ENCODE data around the gene COL20A1. TPM values are rescaled to one million over a fixed set of nuclear protein-coding genes. Genes with fewer than 3 reads are reported as not detected.
"Not testable (repeated sequence)": the region's sequence is repeated elsewhere in the genome, so short reads cannot be mapped to it uniquely, and the experiment has no call there.

The COL20A1 gene
- total RNA-seq, 5 donors from 2014 or later (not counting 1 experiment from before 2014, with no cell fraction given), result 0.16 to 0.35 (median 0.23) TPM; not detected in 2

DNA sequence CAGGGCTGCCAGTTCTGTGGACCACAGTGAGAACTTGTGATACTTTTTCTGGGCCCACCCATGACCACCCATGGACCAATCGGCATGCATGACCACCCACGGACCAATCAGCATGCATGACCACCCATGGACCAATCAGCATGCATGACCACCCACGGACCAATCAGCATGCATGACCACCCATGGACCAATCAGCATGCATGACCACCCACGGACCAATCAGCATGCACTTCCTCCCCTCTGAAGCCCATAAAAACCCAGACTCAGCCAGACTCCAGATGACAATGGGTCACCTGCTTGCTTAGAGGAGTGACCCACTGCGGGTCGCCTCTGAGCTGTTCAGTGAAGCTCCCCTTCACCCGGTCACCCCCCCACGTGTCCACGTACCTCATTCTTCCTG lies 86.9 kb downstream of the COL20A1 start:
- DNase-seq; H3K4me1 ChIP-seq (ENCODE audit: control insufficient read depth in 1 of 2, extremely low read depth in 1 of 2, insufficient read depth in 2 of 2, low read length in 2 of 2); H3K9me3 Mint-ChIP-seq; H3K9me3 ChIP-seq; H3K27ac Mint-ChIP-seq; CTCF ChIA-PET; H3K4me1 Mint-ChIP-seq; ATAC-seq (replicated peaks in 1 of 4); H3K36me3 ChIP-seq (ENCODE audit: control insufficient read depth in 2 of 2, extremely low read depth in 1 of 2, insufficient read depth in 1 of 2, low read length in 1 of 2); POLR2A ChIA-PET; H3K27ac ChIP-seq (ENCODE audit: low read length); H3K36me3 Mint-ChIP-seq; H3K4me3 ChIP-seq (ENCODE audit: control insufficient read depth in 1 of 2, extremely low read depth in 1 of 2, low read length in 1 of 2); H3K4me3 Mint-ChIP-seq: not testable (repeated sequence)
- WGBS (ENCODE audit: insufficient coverage), result 100% methylated on average over 2 of the region's 9 CpGs
- peaks cover 2 to 92% of the 10 kb centered on the region in 2 experiments for H3K27me3 ChIP-seq (replicated peaks in 1 of 2; ENCODE audit: control insufficient read depth in 2 of 2, extremely low read depth in 1 of 2, insufficient read depth in 2 of 2, low read length in 1 of 2)
- H3K27me3 Mint-ChIP-seq, result peaks cover 4 to 35% of the 10 kb centered on the region in 2 donors

DNA sequence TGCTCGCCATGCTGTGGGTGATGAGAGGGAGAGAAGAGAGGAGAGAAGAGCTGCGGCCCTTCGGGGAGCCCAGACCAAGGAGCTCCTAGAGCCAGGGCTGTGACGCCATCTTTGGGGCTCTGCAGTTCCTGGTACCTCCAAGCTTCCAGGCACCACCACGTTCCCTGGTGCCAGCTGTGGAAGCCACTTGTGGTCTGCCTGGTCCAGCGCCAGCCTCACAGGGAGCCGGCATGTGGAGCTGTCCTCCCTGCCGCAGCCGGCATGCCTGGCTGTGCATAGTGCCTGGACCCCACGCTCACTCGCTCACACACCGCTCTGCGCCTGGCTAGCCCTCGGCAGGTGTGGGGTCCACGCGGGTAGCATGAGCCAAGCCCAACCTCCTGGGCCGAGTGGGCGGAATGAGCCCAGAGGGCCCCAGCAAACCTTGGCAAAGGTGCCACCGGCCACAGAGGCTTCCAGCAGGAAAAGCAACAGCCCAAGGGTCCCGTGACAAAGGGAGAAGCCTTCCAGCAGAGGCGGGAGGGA lies 87.4 kb downstream of the COL20A1 start:
- peaks cover 2 to 3% (median 3%) of the 10 kb centered on the region in 3 donors for H3K9me3 Mint-ChIP-seq
- DNase-seq (no peak), ATAC-seq (replicated peaks in 1 of 4) (no peak)
- CTCF ChIA-PET, result no interaction called here
- no peak overlapping the region for H3K4me3 ChIP-seq (ENCODE audit: control insufficient read depth in 1 of 2, extremely low read depth in 1 of 2, low read length in 1 of 2)
- H3K27ac Mint-ChIP-seq, result no peak overlapping the region
- peaks cover 4 to 35% of the 10 kb centered on the region in 2 donors for H3K27me3 Mint-ChIP-seq
- peaks cover 2 to 86% of the 10 kb centered on the region in 2 experiments for H3K27me3 ChIP-seq (replicated peaks in 1 of 2; ENCODE audit: control insufficient read depth in 2 of 2, extremely low read depth in 1 of 2, insufficient read depth in 2 of 2, low read length in 1 of 2)
- WGBS (ENCODE audit: insufficient coverage), result 89% methylated on average over 20 of the region's 21 CpGs
- POLR2A ChIA-PET, result interaction anchor here in 1 of 2 donors (0.5 kb wide), 1 partner anchor 180 kb away, joined by 3 read pairs; no protein-coding TSS in a partner anchor
- peaks cover 0 to 5% of the 10 kb centered on the region in 2 experiments for H3K4me1 ChIP-seq (ENCODE audit: control insufficient read depth in 1 of 2, extremely low read depth in 1 of 2, insufficient read depth in 2 of 2, low read length in 2 of 2)
- H3K4me1 Mint-ChIP-seq, result no peaks in the 10 kb centered on the region
- H3K4me3 Mint-ChIP-seq, result no peak overlapping the region
- no peaks in the 10 kb centered on the region for H3K36me3 Mint-ChIP-seq
- H3K27ac ChIP-seq (ENCODE audit: low read length), result no peak overlapping the region
- H3K36me3 ChIP-seq (ENCODE audit: control insufficient read depth in 2 of 2, extremely low read depth in 1 of 2, insufficient read depth in 1 of 2, low read length in 1 of 2), result no peaks in the 10 kb centered on the region
- no peaks in the 10 kb centered on the region for H3K9me3 ChIP-seq

DNA sequence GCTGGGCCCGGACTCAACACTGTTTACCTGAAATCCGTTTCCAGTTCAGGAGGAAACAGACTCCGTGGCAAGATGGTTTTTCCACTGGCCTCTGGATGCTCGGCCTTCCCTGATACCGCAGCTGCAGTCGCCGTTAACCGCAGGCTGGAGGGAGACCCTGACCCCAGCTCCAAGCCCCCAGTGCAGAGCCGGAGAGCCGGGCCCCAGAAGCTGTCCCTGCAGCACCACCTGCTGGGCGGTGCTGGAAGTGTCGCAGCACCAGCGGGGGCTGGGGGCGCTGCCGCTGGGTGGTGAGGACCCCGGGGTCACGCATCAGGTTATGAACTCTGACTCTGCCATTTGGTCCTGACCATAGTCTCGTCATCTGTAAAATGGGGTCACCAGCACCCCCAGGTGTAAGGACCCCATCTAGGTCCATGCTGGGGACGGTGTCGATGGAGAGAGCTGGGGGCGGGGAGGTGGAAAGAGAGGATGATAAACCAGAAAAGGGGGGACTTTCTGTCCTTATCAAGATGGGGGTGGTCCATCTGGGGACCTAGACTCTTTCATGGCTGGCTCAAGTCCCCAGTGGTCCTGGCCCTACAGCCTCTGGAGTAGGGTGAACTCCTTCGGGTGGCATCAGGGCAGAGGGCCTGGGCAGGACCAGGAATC lies 88.9 kb downstream of the COL20A1 start:
- WGBS (ENCODE audit: insufficient coverage), result 20% methylated on average over 21 of the region's 22 CpGs
- Histone ChIP-seq H3K4me3 (ENCODE audit: control insufficient read depth in 1 of 2, extremely low read depth in 1 of 2, low read length in 1 of 2) (no peak overlapping the region), H3K27ac (ENCODE audit: low read length) (no peak overlapping the region), H3K36me3 (ENCODE audit: control insufficient read depth in 2 of 2, extremely low read depth in 1 of 2, insufficient read depth in 1 of 2, low read length in 1 of 2) (no peaks in the 10 kb centered on the region), H3K27me3 (replicated peaks in 1 of 2; ENCODE audit: control insufficient read depth in 2 of 2, extremely low read depth in 1 of 2, insufficient read depth in 2 of 2, low read length in 1 of 2) (peaks cover 0 to 77% of the 10 kb centered on the region in 2 experiments), H3K9me3 (no peaks in the 10 kb centered on the region), H3K4me1 (ENCODE audit: control insufficient read depth in 1 of 2, extremely low read depth in 1 of 2, insufficient read depth in 2 of 2, low read length in 2 of 2) (peaks cover 0 to 5% of the 10 kb centered on the region in 2 experiments)
- ChIA-PET POLR2A (interaction anchor here in 1 of 2 donors (0.5 kb wide), 1 partner anchor 107 kb away, joined by 5 read pairs; no protein-coding TSS in a partner anchor), CTCF (interaction anchor here in 1 of 2 donors (1.1 kb wide), 1 partner anchor 158 kb away, joined by 3 read pairs; no protein-coding TSS in a partner anchor)
- Mint-ChIP-seq H3K36me3 (no peaks in the 10 kb centered on the region), H3K9me3 (peaks cover 7 to 13% (median 8%) of the 10 kb centered on the region in 3 donors), H3K27ac (no peak overlapping the region), H3K4me3 (no peak overlapping the region), H3K4me1 (no peaks in the 10 kb centered on the region), H3K27me3 (peaks cover 0 to 30% of the 10 kb centered on the region in 2 donors)
- DNase-seq (peak in 25 of 35 experiments; percentile 6 to 57 (median 27)), ATAC-seq (replicated peaks in 1 of 4) (peak in 1 of 4 experiments; percentile 42)

DNA sequence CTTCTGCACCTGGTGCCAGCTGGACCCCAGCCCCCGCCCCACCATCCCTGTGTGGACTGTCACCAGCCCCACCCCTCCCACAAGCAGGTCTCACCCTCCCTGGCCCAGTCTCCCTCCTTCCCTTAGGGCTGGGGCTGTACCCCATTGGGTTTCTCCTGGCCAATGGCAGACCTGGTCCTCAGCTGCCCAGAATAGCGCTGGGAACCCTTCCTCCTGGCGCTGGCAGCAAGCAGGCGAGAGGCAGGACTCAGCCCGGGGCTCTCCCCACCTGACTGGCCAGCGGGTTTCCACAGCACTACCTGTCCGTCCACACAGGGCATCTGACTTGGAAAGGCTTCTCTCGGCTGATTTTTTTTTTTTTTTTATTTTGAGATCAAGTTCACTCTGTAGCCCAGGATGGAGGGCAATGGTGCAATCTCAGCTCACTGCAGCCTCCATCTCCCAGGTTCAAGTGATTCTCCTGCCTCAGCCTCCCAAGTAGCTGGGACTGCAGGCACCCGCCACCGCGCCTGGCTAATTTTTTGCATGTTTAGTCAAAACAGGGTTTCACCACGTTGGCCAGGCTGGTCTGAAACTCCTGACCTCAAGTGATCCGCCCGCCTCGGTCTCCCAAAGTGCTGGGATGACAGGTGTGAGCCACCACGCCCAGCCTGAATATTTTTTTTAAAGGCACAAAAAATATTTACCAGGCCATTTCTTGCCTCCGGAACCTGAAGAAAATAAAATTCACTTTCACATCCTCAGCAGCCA lies 89.7 kb downstream of the COL20A1 start:
- ChIA-PET CTCF (no interaction called here), POLR2A (no interaction called here)
- Mint-ChIP-seq H3K27ac (no peak overlapping the region), H3K4me1 (no peaks in the 10 kb centered on the region), H3K4me3 (no peak overlapping the region), H3K27me3 (peaks cover 0 to 24% of the 10 kb centered on the region in 2 donors), H3K9me3 (peaks cover 7 to 16% (median 8%) of the 10 kb centered on the region in 3 donors), H3K36me3 (no peaks in the 10 kb centered on the region)
- H3K27me3 ChIP-seq (replicated peaks in 1 of 2; ENCODE audit: control insufficient read depth in 2 of 2, extremely low read depth in 1 of 2, insufficient read depth in 2 of 2, low read length in 1 of 2), result peaks cover 0 to 68% of the 10 kb centered on the region in 2 experiments
- H3K27ac ChIP-seq (ENCODE audit: low read length), result no peak overlapping the region
- ATAC-seq (replicated peaks in 1 of 4) (no peak), DNase-seq (no peak)
- peaks cover 0 to 5% of the 10 kb centered on the region in 2 experiments for H3K4me1 ChIP-seq (ENCODE audit: control insufficient read depth in 1 of 2, extremely low read depth in 1 of 2, insufficient read depth in 2 of 2, low read length in 2 of 2)
- 76% methylated on average over 16 of the region's 17 CpGs for WGBS (ENCODE audit: insufficient coverage)
- H3K9me3 ChIP-seq, result no peaks in the 10 kb centered on the region
- no peaks in the 10 kb centered on the region for H3K36me3 ChIP-seq (ENCODE audit: control insufficient read depth in 2 of 2, extremely low read depth in 1 of 2, insufficient read depth in 1 of 2, low read length in 1 of 2)
- no peak overlapping the region for H3K4me3 ChIP-seq (ENCODE audit: control insufficient read depth in 1 of 2, extremely low read depth in 1 of 2, low read length in 1 of 2)

DNA sequence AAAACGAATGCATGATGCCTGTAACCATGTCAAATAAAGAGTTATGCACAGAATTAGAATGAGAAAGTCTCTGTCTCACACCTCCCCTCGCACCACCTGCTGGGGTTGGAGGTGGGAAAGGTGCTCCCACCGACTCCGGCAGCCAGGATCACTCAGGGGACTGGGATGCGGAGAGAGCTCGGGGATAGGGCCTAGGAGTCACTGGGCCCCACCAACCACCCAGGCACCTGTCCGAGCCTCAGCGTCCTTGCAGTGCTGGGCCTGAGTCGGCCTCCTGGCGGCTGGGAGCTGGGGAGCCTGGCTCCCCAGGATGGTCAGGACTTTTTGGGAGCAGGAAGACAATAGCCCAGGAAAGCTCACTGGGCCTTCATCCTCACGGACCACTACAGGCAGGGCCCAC lies 90.6 kb downstream of the COL20A1 start:
- Histone ChIP-seq H3K4me1 (ENCODE audit: control insufficient read depth in 1 of 2, extremely low read depth in 1 of 2, insufficient read depth in 2 of 2, low read length in 2 of 2) (peaks cover 0 to 5% of the 10 kb centered on the region in 2 experiments), H3K27ac (ENCODE audit: low read length) (no peak overlapping the region), H3K4me3 (ENCODE audit: control insufficient read depth in 1 of 2, extremely low read depth in 1 of 2, low read length in 1 of 2) (no peak overlapping the region), H3K9me3 (no peaks in the 10 kb centered on the region), H3K27me3 (replicated peaks in 1 of 2; ENCODE audit: control insufficient read depth in 2 of 2, extremely low read depth in 1 of 2, insufficient read depth in 2 of 2, low read length in 1 of 2) (peaks cover 0 to 60% of the 10 kb centered on the region in 2 experiments), H3K36me3 (ENCODE audit: control insufficient read depth in 2 of 2, extremely low read depth in 1 of 2, insufficient read depth in 1 of 2, low read length in 1 of 2) (no peaks in the 10 kb centered on the region)
- no peaks in the 10 kb centered on the region for H3K36me3 Mint-ChIP-seq
- no peak overlapping the region for H3K27ac Mint-ChIP-seq
- DNase-seq (no peak), ATAC-seq (replicated peaks in 1 of 4) (no peak)
- POLR2A ChIA-PET, result no interaction called here
- H3K4me1 Mint-ChIP-seq, result no peaks in the 10 kb centered on the region
- H3K27me3 Mint-ChIP-seq, result peaks cover 0 to 22% of the 10 kb centered on the region in 2 donors
- WGBS (ENCODE audit: insufficient coverage), result 85% methylated on average over 9 of the region's 11 CpGs
- CTCF ChIA-PET, result no interaction called here
- peaks cover 8 to 16% (median 10%) of the 10 kb centered on the region in 3 donors for H3K9me3 Mint-ChIP-seq
- no peak overlapping the region for H3K4me3 Mint-ChIP-seq

DNA sequence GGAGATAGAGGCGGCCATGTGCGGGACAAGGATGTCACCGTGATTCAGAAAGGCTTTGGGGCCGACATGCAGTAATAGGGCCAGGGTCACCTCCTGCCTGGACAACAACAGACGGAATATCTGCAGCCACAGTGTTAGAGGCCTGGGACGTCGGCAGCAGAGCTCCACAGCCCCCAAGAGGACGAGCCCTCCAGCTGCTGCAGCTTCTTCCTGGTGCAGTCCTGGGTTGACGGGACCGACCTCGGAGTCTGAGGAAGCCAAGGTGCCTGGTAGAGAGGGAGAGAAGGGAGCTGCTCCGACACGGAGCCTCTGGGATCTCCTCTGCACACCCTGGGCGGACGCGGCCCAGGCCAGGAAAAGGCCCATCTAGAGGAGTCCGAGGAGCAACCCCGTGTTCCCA lies 91.3 kb downstream of the COL20A1 start:
- Histone ChIP-seq H3K4me1 (ENCODE audit: control insufficient read depth in 1 of 2, extremely low read depth in 1 of 2, insufficient read depth in 2 of 2, low read length in 2 of 2) (peaks cover 0 to 5% of the 10 kb centered on the region in 2 experiments), H3K4me3 (ENCODE audit: control insufficient read depth in 1 of 2, extremely low read depth in 1 of 2, low read length in 1 of 2) (no peak overlapping the region), H3K27me3 (replicated peaks in 1 of 2; ENCODE audit: control insufficient read depth in 2 of 2, extremely low read depth in 1 of 2, insufficient read depth in 2 of 2, low read length in 1 of 2) (peaks cover 0 to 52% of the 10 kb centered on the region in 2 experiments), H3K27ac (ENCODE audit: low read length) (no peak overlapping the region), H3K9me3 (no peaks in the 10 kb centered on the region), H3K36me3 (ENCODE audit: control insufficient read depth in 2 of 2, extremely low read depth in 1 of 2, insufficient read depth in 1 of 2, low read length in 1 of 2) (no peaks in the 10 kb centered on the region)
- no peaks in the 10 kb centered on the region for H3K36me3 Mint-ChIP-seq
- no peak for DNase-seq
- H3K27me3 Mint-ChIP-seq, result peaks cover 0 to 16% of the 10 kb centered on the region in 2 donors
- no peak overlapping the region for H3K4me3 Mint-ChIP-seq
- no peaks in the 10 kb centered on the region for H3K4me1 Mint-ChIP-seq
- H3K9me3 Mint-ChIP-seq, result peaks cover 8 to 16% (median 10%) of the 10 kb centered on the region in 3 donors
- ChIA-PET CTCF (no interaction called here), POLR2A (no interaction called here)
- H3K27ac Mint-ChIP-seq, result no peak overlapping the region
- 82% methylated on average over 12 of the region's 18 CpGs for WGBS (ENCODE audit: insufficient coverage)
- no peak for ATAC-seq (replicated peaks in 1 of 4)
